IPS-20b (cell line): ENCODE data around the gene RRP9.
"Not testable (repeated sequence)": the region's sequence is repeated elsewhere in the genome, so short reads cannot be mapped to it uniquely, and the experiment has no call there.

ENCODE experiments used
- H3K27ac ChIP-seq: one replicate; pipeline ENCODE4 v1.5.1; 2013; ENCODE audit warnings: low read length
- H3K27me3 ChIP-seq: 2 replicates; pipeline ENCODE4 v1.6.1; 2013; ENCODE audit warnings: mild to moderate bottlenecking, low read length, inconsistent platforms; ENCODE audit not compliant: insufficient read depth
- H3K36me3 ChIP-seq: 2 replicates; pipeline ENCODE4 v1.6.1; 2013; ENCODE audit warnings: low read depth, mild to moderate bottlenecking, inconsistent platforms, low read length, moderate library complexity; ENCODE audit not compliant: insufficient read depth
- H3K4me1 ChIP-seq: 2 replicates; pipeline ENCODE4 v1.6.1; 2013; ENCODE audit warnings: mild to moderate bottlenecking, control low read depth, inconsistent platforms, low read length, moderate library complexity; ENCODE audit not compliant: insufficient read depth
- H3K4me3 ChIP-seq: 2 replicates; pipeline ENCODE4 v1.5.1; 2013; ENCODE audit warnings: mild to moderate bottlenecking, low read length, inconsistent platforms
- H3K9ac ChIP-seq: 2 replicates; pipeline ENCODE4 v1.6.1; 2013; ENCODE audit warnings: low read depth, mild to moderate bottlenecking, inconsistent platforms, low read length, moderate library complexity
- H3K9me3 ChIP-seq: 2 replicates; pipeline ENCODE4 v1.6.1; 2013; ENCODE audit warnings: mild to moderate bottlenecking, low read depth, low read length, inconsistent platforms; ENCODE audit not compliant: insufficient read depth

Gene RRP9

DNA sequence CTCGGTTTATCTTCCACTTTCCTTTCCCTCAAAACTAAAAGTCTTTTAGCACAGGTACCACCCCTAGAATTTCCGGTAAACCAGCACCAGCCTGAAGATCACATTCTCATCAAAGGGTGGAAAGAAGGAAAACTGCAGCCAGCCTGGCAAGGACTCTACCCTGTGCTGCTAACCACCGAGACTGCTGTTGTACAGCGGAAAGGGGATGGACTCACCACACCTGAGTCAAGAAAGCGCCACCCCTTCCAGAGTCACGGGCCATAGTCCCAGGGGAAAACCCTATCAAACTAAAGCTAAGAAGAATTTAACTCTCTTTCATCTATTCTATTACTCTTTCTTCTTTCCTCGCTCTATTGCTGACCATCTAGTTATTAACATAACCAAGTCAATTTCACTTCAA, 41.7 kb downstream of the RRP9 start:
- H3K4me3 ChIP-seq, H3K9me3 ChIP-seq, H3K4me1 ChIP-seq, H3K36me3 ChIP-seq, H3K27ac ChIP-seq, H3K27me3 ChIP-seq, H3K9ac ChIP-seq: not testable (repeated sequence)

DNA sequence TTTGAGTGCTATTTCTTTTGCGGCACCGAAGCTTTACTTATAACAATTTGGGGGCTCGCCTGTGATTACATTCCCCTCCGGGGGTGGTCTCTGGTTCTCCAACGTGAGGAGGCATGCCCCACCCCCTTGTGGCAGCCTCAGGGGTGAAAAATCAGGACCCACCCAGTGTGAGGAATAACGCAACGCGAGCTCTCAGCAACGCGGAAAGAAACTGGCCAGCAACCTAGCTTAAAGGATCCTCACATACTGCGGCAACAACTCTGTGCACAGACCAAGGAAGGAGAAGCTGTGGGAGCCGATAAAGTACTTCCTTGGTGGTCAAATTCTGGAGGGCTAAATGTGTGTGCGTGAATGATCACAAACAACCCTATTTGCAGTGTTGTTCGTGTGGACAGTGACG, 44.3 kb downstream of the RRP9 start:
- H3K36me3 ChIP-seq, result no peaks in the 10 kb centered on the region
- H3K9ac ChIP-seq, result no peak overlapping the region
- H3K27me3 ChIP-seq, result no peaks in the 10 kb centered on the region
- no peak overlapping the region for H3K4me3 ChIP-seq
- no peaks in the 10 kb centered on the region; the same call in 1 of the 2 replicates for H3K4me1 ChIP-seq
- H3K9me3 ChIP-seq, result no peaks in the 10 kb centered on the region
- H3K27ac ChIP-seq, result no peak overlapping the region

GRCh38 chr3:51896607-51897305, 44.9 kb downstream of the RRP9 start:
- H3K27ac ChIP-seq, result no peak overlapping the region
- H3K4me1 ChIP-seq, result no peaks in the 10 kb centered on the region; the same call in 1 of the 2 replicates
- H3K4me3 ChIP-seq, result no peak overlapping the region
- H3K36me3 ChIP-seq, result no peaks in the 10 kb centered on the region
- no peaks in the 10 kb centered on the region for H3K9me3 ChIP-seq
- H3K9ac ChIP-seq, result no peak overlapping the region
- no peaks in the 10 kb centered on the region for H3K27me3 ChIP-seq

- no peaks in the 10 kb centered on the region for H3K4me1 ChIP-seq
- no peak overlapping the region for H3K27ac ChIP-seq
- H3K9ac ChIP-seq, result no peak overlapping the region
- no peaks in the 10 kb centered on the region for H3K9me3 ChIP-seq
- H3K4me3 ChIP-seq, result no peak overlapping the region
- no peaks in the 10 kb centered on the region for H3K27me3 ChIP-seq
- no peaks in the 10 kb centered on the region for H3K36me3 ChIP-seq
Measured at GRCh38 chr3:51894939-51895338, 46.8 kb downstream of the RRP9 start.

DNA sequence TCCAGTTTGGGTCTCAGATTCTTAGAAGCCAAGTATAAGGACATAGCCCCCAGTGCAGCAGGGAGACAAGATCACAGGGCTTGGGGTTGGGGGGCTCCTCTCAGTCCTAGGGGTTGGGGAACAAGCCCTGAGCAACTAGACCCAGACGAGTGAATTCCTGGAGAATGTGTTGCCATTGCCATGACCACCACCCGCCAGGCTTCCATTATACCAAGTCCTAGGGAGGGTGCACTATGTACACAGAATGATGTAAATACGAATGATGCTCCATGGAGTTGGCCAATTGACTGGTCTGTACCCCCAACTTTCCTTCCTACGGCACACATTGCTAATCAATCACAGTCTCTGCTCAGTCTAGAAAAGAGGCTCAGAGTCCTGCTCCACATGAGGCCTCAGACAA, 47.3 kb downstream of the RRP9 start:
- Histone ChIP-seq H3K27me3 (no peaks in the 10 kb centered on the region), H3K4me1 (no peaks in the 10 kb centered on the region), H3K4me3 (no peak overlapping the region), H3K9me3 (no peaks in the 10 kb centered on the region), H3K36me3 (no peaks in the 10 kb centered on the region), H3K27ac (no peak overlapping the region), H3K9ac (no peak overlapping the region)

DNA sequence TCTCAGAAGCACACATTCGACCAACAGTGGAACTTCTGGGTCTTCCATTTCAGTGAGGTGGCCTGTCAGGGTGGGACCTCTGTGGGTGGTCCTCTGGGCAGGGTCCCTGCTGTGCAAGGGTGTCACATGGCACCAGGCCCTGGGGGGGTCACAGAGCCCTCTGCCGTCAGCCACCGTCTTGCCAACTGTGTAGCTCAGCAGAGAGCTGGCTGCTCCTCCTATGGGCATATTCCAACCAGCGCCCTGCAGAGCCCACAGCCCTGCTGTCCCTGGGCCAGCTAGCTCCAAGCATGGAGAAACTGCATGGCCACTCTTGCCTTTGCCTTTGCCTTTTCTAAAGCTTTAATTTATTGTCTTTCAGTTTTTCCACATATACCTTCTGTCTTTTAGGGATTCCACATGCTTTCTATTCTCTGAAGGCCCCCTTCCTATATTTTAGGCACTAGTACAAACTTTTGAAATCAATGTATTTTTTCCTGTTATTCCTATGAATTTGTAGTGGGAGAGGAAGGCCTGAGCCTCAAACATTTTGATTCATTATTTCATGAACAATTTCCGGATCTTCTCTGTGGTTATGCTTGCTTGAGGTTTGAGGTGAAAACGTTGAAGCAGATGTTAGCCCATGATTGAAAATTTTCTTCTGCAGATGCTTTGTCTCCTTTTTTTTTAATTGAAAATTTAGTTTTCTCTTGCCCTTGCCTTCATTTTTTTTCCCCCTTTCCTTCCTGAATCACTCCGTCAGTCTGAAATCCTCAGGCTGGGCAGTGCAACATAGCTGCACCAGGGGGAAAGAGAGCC, 50.3 kb downstream of the RRP9 start:
- Histone ChIP-seq H3K27ac (no peak overlapping the region), H3K4me3 (no peak overlapping the region), H3K27me3 (no peaks in the 10 kb centered on the region), H3K4me1 (no peaks in the 10 kb centered on the region), H3K36me3 (no peaks in the 10 kb centered on the region), H3K9ac (no peak overlapping the region), H3K9me3 (no peaks in the 10 kb centered on the region)

DNA sequence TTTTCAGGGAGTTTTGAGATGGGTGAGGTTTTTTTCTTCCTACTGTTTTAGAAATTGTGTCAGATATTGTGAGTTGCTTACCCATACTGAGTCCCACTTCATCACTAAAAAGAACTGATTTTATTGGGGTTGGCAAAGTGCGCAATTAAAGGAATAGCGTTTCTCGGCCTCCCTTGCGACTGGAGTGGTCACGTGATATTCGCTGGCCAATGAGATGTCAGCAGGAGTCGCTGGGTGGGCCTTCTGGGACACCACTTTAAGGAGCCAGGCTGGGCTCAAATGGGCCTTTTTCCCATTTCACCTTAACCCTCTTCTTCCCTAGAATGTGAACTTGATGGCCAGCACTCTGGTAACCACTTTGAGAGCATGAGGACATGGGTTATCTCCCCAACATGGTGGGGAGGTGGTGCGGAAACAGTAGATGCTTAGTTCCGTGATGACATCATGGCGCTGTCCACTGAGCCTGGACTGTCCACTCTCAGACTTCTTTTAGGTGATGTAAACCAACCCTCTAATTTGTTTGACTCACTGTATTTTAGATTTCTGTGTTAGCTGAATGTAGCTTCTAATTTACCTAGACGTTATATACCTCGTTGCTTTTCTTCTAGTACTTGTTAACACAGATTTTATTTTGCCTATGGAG, 53.1 kb downstream of the RRP9 start:
- no peaks in the 10 kb centered on the region for H3K4me1 ChIP-seq
- no peaks in the 10 kb centered on the region for H3K27me3 ChIP-seq
- H3K36me3 ChIP-seq, result no peaks in the 10 kb centered on the region
- no peak overlapping the region for H3K27ac ChIP-seq
- H3K9me3 ChIP-seq, result no peaks in the 10 kb centered on the region
- H3K4me3 ChIP-seq, result no peak overlapping the region
- no peak overlapping the region for H3K9ac ChIP-seq

DNA sequence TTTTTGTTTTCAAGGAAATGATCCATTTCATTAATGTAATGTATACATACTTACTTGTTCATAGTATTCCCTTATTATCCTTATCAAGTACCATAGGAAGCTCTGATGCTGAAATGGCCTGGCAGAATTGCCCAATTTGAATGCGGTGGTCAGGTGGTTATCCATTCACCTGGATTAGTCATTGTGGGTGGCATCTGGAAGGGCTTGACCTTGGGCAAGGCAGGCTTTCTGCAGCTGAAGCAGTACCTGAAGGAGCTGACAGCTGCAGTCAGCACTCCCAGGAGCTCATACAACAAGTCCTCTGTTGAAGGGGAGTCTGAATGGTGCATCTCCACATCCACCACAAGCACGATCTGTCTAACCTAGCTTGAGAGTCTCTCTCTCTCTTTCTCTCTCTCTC, 54.1 kb downstream of the RRP9 start:
- no peak overlapping the region for H3K4me3 ChIP-seq
- no peaks in the 10 kb centered on the region for H3K27me3 ChIP-seq
- H3K9me3 ChIP-seq, result no peaks in the 10 kb centered on the region

GRCh38 chr3:51886447-51886846, 55.3 kb downstream of the RRP9 start:
- H3K27ac ChIP-seq, result no peak overlapping the region
- H3K27me3 ChIP-seq, result no peaks in the 10 kb centered on the region

More for the DNA sequence above, 54.1 kb downstream of the RRP9 start:
- no peaks in the 10 kb centered on the region for H3K36me3 ChIP-seq
- no peak overlapping the region for H3K27ac ChIP-seq
- no peaks in the 10 kb centered on the region for H3K4me1 ChIP-seq
- no peak overlapping the region for H3K9ac ChIP-seq

More at GRCh38 chr3:51886447-51886846, 55.3 kb downstream of the RRP9 start:
- Histone ChIP-seq H3K9ac (no peak overlapping the region), H3K4me1 (no peaks in the 10 kb centered on the region), H3K36me3 (no peaks in the 10 kb centered on the region), H3K9me3 (no peaks in the 10 kb centered on the region), H3K4me3 (no peak overlapping the region)
